Subcutaneous abdominal adipose tissue (tissue), 5 donors: Measurements from ENCODE around the gene EOMES.
"Not testable (repeated sequence)": the region's sequence is repeated elsewhere in the genome, so short reads cannot be mapped to it uniquely, and the experiment has no call there.

ENCODE experiments used
- H3K27ac ChIP-seq: one replicate; pipeline ENCODE4 v1.7.0; 2013; ENCODE audit warnings: low read depth, mild to moderate bottlenecking, inconsistent platforms, low read length, moderate library complexity
- H3K27me3 ChIP-seq, 5 donors: one replicate each; pipeline ENCODE4 v1.7.0; 2013; ENCODE audit warnings: low read length in 5 of 5, inconsistent platforms in 1 of 5; ENCODE audit not compliant: control insufficient read depth in 5 of 5, insufficient read depth in 4 of 5
- H3K36me3 ChIP-seq, 5 donors: one replicate each; pipeline ENCODE4 v1.7.0; 2013; ENCODE audit warnings: low read length in 5 of 5; ENCODE audit not compliant: control insufficient read depth in 5 of 5, insufficient read depth in 5 of 5
- H3K4me1 ChIP-seq, 5 donors: one replicate each; pipeline ENCODE4 v1.7.0; 2013; ENCODE audit warnings: low read length in 5 of 5, mild to moderate bottlenecking in 3 of 5, moderate library complexity in 1 of 5; ENCODE audit not compliant: control insufficient read depth in 5 of 5, insufficient read depth in 5 of 5
- H3K4me3 ChIP-seq, 5 donors: one replicate each; pipeline ENCODE4 v1.7.0; 2013; ENCODE audit warnings: low read length in 5 of 5, low read depth in 1 of 5
- H3K9ac ChIP-seq, 5 donors: one replicate each; pipeline ENCODE4 v1.7.0; 2013; ENCODE audit warnings: low read length in 5 of 5, mild to moderate bottlenecking in 4 of 5, moderate library complexity in 3 of 5
- H3K9me3 ChIP-seq, 5 donors: one replicate each; pipeline ENCODE4 v1.7.0; 2013; ENCODE audit warnings: low read length in 5 of 5; ENCODE audit not compliant: control insufficient read depth in 5 of 5
- donor health status: healthy.
- donor health status: healthy.
- donor health status: healthy.
- donor health status: healthy.
- donor health status: healthy.

The EOMES gene

DNA sequence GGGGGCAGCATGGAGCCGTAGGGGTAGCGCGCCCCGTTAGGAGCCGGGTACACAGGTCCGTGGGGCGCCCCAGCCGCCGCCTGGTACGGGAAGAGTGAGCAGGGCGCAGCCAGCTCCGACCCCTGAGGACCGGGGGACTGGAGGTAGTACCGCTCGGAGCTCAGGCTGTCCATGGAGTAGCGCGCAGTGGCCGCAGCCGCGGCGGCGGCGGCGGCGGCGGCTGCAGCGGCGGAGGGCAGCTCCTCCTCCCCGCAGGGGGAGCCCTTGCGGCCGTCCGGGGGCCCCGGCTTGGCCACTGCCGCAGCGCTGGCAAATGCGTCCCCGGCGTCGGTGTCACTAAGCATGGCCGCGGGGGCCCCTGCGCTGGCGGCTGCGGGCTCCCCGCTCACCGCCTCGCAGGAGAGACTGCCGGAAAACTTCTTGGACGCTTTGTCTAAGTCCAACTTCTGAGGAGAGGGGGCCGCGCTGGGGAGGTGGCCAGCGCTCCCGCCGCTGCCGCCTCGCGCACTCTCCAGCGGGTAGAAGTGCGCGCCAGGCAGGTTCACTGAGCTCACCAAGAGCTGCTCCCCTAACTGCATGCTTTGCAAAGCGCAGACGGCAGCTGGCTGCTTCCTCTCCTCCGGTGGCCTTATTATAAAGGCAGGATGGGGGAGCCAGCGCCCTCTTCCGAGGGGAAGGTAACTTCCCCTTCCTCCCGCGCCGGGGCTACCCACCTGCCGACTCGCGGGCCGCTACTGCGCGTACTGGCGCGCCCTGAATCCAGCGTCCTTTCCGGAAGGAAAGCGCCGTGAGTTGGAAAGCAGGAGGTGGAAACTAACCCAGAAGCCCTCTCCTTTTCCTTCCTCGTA is at the start of gene EOMES:
EOMES (minus strand) TSS at position 607 of the 848 bp plus-strand sequence; CDS start at position 578, 29 bp downstream.
- H3K27me3 ChIP-seq, result peaks cover 47 to 62% (median 59%) of the 10 kb centered on the region in 5 donors
- peak within 1 kb of the TSS; percentile 43 to 71 (median 64) for H3K4me3 ChIP-seq
- peaks cover 0 to 36% (median 35%) of the 10 kb centered on the region in 5 donors for H3K4me1 ChIP-seq
- H3K36me3 ChIP-seq, result no peaks in the 10 kb centered on the region
- no peak within 1 kb of the TSS for H3K9ac ChIP-seq
- H3K27ac ChIP-seq, result no peak within 1 kb of the TSS
- no peaks in the 10 kb centered on the region for H3K9me3 ChIP-seq

DNA sequence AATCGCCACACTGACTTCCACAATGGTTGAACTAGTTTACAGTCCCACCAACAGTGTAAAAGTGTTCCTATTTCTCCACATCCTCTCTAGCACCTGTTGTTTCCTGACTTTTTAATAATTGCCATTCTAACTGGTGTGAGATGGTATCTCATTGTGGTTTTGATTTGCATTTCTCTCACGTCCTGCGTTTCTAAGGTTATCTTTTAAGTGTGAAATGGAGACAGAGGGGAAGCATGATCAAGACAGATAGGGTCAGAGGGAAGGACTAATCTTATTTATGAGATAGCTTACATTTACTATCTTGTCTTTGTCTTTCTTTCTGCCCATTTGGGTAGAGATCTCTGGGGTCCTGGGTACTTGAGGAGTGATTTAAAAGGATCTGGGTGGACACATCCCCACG is 48.3 kb upstream of the EOMES start:
- not testable (repeated sequence) for H3K9me3 ChIP-seq, H3K4me1 ChIP-seq, H3K4me3 ChIP-seq, H3K27ac ChIP-seq, H3K27me3 ChIP-seq, H3K36me3 ChIP-seq, H3K9ac ChIP-seq

GRCh38 chr3:27767000-27767399 is 44.9 kb upstream of the EOMES start:
- H3K9me3 ChIP-seq, result no peaks in the 10 kb centered on the region
- H3K4me3 ChIP-seq, result no peak overlapping the region
- no peaks in the 10 kb centered on the region for H3K36me3 ChIP-seq
- no peaks in the 10 kb centered on the region for H3K4me1 ChIP-seq
- H3K27ac ChIP-seq, result no peak overlapping the region
- no peak overlapping the region for H3K9ac ChIP-seq
- no peaks in the 10 kb centered on the region for H3K27me3 ChIP-seq

GRCh38 chr3:27758083-27758482 is 36.0 kb upstream of the EOMES start:
- no peak overlapping the region for H3K9ac ChIP-seq
- H3K27ac ChIP-seq, result no peak overlapping the region
- no peak overlapping the region for H3K4me3 ChIP-seq

DNA sequence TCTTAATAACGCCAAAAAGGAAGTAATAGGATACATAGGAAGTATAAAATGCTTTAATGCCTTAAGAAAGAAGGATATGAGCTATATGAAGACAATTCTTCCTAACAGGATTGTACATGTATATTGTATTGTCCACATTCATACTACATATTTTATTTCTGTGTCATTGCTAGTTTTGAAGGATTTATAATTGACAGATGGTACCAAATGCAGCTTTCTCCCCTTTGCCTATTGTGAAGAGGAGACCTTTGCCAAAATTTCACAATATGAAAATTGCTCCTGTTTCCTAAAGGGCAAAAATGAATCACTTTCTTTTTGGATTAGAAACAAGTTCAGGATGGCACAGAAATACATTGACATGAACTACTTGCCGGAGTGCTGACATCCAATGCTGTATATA is 34.8 kb upstream of the EOMES start:
- H3K4me3 ChIP-seq, result no peak overlapping the region
- no peaks in the 10 kb centered on the region for H3K4me1 ChIP-seq
- no peaks in the 10 kb centered on the region for H3K9me3 ChIP-seq
- H3K27ac ChIP-seq, result no peak overlapping the region
- H3K9ac ChIP-seq, result no peak overlapping the region
- no peaks in the 10 kb centered on the region for H3K36me3 ChIP-seq
- H3K27me3 ChIP-seq, result no peaks in the 10 kb centered on the region

More at GRCh38 chr3:27758083-27758482, 36.0 kb upstream of the EOMES start:
- no peaks in the 10 kb centered on the region for H3K36me3 ChIP-seq
- H3K27me3 ChIP-seq, result no peaks in the 10 kb centered on the region
- no peaks in the 10 kb centered on the region for H3K4me1 ChIP-seq
- H3K9me3 ChIP-seq, result no peaks in the 10 kb centered on the region

DNA sequence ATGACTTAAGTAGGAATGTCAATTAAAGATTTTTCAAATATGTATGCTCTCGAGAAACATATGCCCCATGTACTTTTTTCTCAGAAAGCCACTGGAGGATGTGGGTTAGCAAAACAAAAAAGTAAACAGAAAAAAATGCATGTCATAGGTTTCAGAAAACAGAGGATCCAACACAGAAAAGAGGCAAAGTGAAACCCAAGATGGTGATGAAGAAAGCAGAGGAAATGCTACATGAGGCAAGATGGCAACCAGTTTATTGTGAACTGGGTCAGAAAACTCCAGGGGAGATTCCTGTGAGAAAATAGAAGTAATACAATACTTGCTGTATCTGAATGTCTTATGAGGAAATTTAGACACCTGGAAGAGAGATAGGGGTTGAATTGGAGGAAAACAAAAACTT is 30.8 kb upstream of the EOMES start:
- no peak overlapping the region for H3K4me3 ChIP-seq
- H3K27me3 ChIP-seq, result no peaks in the 10 kb centered on the region
- H3K9ac ChIP-seq, result no peak overlapping the region
- no peaks in the 10 kb centered on the region for H3K4me1 ChIP-seq
- H3K9me3 ChIP-seq, result peaks cover 0 to 2% (median 0%) of the 10 kb centered on the region in 5 donors
- no peaks in the 10 kb centered on the region for H3K36me3 ChIP-seq
- H3K27ac ChIP-seq, result no peak overlapping the region

GRCh38 chr3:27749643-27750042 is 27.5 kb upstream of the EOMES start:
- Histone ChIP-seq H3K9ac (no peak overlapping the region), H3K27me3 (no peaks in the 10 kb centered on the region), H3K36me3 (no peaks in the 10 kb centered on the region)

DNA sequence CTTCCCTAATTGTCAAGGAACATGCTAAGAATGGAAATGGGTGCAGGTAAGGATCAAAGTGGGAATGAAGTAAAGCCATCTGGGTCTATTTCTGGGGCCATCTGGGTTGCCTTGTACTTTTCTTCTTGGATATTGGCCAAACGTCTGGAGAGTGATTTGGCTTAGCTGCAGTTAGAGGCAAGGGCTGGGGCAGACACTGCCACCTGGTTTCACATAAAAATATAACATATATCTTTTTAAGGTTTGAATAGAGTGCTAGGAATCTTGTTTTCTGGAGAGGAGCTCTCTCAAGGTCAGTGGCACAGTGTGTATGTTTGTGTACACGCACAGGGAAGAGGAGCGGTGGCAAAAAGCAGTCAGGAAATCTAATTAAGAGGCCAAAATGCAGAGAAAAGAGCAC is 24.7 kb upstream of the EOMES start:
- no peak overlapping the region for H3K27ac ChIP-seq
- peaks cover 0 to 5% (median 2%) of the 10 kb centered on the region in 5 donors for H3K9me3 ChIP-seq

More at GRCh38 chr3:27749643-27750042, 27.5 kb upstream of the EOMES start:
- Histone ChIP-seq H3K9me3 (peaks cover 0 to 2% (median 0%) of the 10 kb centered on the region in 5 donors), H3K4me3 (no peak overlapping the region), H3K4me1 (no peaks in the 10 kb centered on the region), H3K27ac (no peak overlapping the region)

GRCh38 chr3:27740854-27741253 is 18.7 kb upstream of the EOMES start:
- Histone ChIP-seq H3K9me3 (peaks cover 0 to 5% (median 0%) of the 10 kb centered on the region in 5 donors), H3K36me3 (no peaks in the 10 kb centered on the region), H3K27me3 (peaks cover 0 to 3% (median 0%) of the 10 kb centered on the region in 5 donors), H3K4me1 (no peaks in the 10 kb centered on the region), H3K4me3 (no peak overlapping the region), H3K9ac (no peak overlapping the region), H3K27ac (no peak overlapping the region)

More for the DNA sequence above, 24.7 kb upstream of the EOMES start:
- H3K9ac ChIP-seq, result no peak overlapping the region
- no peaks in the 10 kb centered on the region for H3K36me3 ChIP-seq
- H3K4me1 ChIP-seq, result no peaks in the 10 kb centered on the region
- no peak overlapping the region for H3K4me3 ChIP-seq
- H3K27me3 ChIP-seq, result no peaks in the 10 kb centered on the region

- Histone ChIP-seq H3K9ac (no peak overlapping the region), H3K9me3 (no peaks in the 10 kb centered on the region), H3K27ac (no peak overlapping the region), H3K36me3 (no peaks in the 10 kb centered on the region), H3K4me3 (no peak overlapping the region), H3K27me3 (peaks cover 0 to 3% (median 0%) of the 10 kb centered on the region in 5 donors), H3K4me1 (no peaks in the 10 kb centered on the region)
Measured at GRCh38 chr3:27737091-27737490, 15.0 kb upstream of the EOMES start.
